ENCODE measurements around the gene CCDC73.

CCDC73 gene

DNA sequence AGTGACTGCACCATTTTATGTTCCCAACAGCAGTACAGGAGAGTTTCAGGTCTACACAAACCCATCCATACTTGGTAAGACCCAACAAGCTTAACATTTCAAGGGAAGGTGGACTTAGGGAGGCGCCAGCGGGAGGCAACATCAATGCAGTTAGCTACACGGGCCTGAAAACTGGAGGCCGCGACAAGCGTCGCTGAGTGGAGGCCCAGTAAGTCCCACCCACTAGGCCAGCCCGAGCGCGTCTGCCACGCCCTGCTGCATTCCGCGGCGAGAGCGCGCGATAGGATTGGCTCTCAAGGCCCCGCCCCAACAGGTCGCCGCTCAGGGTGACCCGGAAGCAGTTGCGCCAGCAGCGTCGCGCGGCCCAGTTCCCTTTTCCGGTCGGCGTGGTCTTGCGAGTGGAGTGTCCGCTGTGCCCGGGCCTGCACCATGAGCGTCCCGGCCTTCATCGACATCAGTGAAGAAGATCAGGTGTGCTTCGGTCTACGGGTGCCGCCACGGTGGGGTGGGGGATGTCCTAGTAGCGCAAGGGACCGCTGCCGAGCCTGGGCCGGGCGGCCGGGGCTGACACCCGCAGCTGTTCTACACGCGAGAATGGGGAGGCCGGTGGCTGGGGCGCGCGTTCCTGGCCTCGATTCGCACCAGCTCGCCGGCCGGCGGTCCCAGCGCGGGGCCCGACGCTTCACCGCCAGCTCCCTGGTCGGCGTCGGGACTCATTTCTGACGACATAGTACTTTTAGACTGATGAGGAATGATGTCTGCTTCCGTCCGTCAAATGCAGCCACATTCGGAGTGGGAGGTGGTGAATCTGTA lies 210.8 kb downstream of the CCDC73 start, which contains the start of gene EIF3M:
Gene EIF3M, plus strand, starts transcription at position 373 of the 813 bp plus-strand sequence. Its CDS starts 57 bp downstream, at position 430.
- peak; percentile 93 to 95 for DNase-seq

DNA sequence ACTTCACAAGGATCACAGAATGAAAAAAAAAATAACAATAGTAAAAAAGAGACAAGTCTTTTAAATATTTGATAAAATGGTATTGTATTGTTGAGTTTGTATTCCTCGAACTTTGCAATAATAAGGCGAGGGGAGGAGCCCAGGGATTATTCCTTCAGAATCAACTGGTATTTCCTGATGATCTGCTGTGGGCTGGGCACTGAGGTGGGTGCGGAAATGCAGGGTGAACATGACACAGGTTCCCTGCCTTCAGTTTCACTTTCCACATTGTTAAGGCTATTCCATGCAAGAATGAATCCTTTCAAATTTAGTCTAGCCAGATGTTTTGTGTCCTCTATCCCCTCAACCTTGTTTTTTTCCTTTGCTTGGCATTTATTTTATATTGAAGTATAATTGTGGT lies 212.9 kb downstream of the CCDC73 start:
- DNase-seq = no peak

DNA sequence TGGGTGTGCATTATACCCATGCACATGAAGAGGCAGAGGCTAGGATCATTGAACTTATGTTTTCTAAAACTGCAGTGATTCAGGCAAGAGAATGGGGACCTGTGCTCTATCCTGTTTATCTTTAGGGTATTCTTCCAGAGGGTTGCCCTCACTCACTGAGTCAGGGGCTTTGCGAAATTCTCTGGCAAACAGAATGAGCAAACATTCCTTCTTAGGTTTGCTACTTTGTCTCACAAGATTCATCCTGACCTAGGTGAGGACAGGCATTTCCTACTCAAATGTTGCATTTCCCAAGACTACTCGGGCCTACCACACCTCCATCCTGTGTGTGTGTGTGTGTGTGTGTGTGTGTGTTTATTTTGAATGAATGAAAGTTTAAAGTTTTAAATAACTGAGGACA lies 213.5 kb downstream of the CCDC73 start:
- DNase-seq = no peak

DNA sequence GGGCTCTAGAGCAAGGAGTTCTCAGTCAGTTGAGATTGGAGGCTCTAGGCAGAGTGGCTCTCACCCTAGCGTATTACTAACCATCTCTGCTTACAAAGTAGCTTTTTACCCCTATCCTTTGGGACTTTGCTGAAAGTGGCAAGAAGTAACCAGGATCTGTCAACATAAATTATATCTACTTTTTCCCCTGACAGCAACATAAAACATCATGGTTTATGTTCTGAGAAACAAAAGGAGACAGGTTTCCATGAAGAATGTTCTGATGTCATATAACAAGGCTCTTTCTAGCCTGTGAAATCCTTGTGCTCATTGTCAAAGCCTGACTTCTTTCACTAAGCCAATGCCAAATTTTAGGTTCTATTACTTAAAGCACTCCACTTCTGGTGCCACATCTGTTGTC lies 218.0 kb downstream of the CCDC73 start:
- no peak for DNase-seq

DNA sequence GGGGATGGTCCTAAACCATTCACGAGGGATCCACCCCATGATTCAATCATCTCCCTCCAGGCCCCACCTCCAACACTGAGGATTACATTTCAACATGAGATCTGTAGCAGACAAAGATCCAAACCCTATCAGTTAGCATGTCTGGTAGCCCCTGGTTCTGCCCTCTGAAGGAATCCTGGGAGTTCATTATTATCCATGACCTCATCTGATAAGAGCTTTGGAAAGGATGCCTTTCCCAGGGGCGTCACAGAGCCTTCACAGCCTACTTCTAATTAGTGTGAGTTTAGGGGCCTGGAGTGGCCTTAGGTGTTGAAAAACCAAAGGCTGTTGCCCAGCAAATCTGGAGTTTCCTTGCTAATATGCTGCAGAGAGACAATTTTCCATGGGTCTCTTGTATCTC lies 219.4 kb downstream of the CCDC73 start:
- no peak for DNase-seq

DNA sequence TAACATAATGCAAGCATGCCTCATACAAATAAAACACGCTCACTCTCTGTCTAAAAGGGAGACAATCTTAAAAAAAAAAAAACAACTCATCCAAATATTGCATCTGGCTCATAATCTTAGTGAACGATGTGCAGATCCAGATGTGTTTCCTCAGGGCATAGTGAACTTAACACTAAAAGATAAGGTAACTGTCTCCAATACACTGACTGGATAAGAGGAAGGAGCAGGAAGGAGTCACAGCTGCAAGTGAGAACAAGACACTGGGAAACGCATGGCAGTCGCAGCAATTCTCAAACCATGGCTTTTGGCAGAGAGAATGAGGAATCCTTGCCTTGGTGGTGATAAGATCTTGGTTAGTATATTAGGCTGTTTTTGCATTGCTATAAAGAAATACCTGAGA lies 220.0 kb downstream of the CCDC73 start:
- no peak for DNase-seq

DNA sequence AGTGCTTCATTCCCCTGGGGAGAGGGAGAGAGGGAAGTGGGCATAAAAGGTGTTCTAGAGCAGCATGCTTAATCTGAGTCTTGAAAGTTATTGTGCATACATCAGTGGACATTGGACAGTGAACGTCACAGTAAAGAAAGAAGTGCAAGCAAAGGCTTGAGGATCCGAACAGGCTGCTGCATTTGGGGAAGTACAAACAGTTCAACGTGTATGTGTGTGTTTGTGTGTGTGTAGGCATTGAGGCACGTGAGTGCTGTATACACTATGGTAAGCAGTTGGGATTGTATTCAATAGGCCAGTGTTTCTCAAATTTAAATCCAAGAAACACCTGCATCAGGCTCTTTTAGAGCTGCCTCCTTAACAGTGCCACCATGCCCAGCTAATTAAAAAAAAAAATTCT lies 221.2 kb downstream of the CCDC73 start:
- no peak for DNase-seq

DNA sequence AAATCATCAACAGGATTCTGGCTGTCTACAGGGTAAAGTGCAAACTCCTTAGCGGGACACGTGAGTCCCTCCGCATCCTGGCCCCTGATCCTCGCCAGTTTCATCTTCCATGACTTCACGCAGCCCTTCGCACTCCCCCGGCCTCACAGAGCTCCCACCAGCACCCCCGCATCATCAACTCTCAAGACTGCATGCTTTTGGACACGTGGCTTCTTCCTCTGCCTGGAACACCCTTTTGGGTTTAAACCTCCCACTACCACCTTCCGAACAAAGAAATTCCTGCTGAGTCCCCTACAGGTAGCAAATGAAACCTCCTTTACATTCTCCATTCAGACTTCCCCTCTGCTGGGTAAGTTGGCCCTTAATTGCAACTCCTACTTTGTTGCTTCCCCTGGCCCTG lies 223.4 kb downstream of the CCDC73 start:
- DNase-seq = no peak

DNA sequence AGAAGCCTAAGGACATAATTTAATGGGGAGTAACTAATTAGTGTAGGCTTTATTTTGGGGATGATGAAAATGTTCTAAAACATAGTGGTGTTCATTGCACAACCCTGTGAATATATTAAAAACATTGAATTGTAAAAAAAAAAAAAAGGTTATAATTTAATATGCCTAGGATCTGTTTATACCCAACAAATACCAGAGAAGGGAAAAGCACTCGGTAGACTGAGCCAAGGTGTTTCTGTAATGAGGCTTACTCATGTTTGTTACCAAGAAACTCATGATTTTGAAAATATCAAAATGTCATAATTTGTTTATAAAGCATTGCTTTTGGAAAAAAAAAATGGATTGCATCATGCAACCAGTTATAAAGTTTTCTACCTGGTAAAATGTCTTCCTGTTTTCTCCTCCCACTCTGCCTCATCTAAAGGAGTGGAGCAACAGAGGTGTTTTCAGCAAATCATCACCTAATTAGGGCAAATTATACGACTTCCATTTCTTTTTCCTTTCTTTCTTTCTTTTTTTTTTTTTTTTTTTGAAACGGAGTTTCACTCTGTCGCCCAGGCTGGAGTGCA lies 225.1 kb downstream of the CCDC73 start:
- no peak for DNase-seq

DNA sequence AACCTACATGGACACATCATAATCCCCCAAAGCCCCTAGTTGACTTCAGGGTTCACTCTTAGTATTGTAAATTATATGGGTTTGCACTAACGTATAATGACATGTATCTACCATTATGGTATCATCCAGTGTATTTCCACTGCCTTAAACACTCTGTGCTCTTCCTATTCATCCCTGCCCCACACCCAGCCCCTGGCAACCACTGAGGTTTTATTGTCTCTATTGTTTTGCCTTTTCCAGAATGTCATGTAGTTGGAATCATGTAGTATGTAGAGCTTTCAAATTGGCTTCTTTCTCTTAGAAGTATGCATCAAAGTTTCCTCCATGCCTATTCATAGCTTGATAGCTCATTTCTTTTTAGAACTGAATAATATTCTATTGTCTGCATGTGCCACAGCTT lies 227.3 kb downstream of the CCDC73 start:
- no peak for DNase-seq

DNA sequence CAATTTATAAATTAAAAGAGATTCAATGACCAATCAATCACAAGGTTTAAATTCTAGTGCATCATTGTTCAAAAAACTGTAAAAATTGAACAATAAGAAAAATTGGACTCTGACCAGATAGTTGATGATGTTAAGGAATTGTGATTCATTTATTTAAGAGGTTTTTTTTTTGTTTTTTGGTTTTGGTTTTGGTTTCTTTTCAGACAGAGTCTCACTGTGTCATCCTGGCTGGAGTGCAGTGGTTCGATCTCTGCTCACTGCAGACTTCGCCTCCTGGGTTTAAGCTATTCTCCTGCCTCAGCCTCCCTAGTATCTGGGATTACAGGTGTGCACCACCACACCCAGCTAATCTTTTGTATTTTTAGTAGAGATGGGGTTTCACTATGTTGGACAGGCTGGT lies 227.9 kb downstream of the CCDC73 start:
- no peak for DNase-seq

DNA sequence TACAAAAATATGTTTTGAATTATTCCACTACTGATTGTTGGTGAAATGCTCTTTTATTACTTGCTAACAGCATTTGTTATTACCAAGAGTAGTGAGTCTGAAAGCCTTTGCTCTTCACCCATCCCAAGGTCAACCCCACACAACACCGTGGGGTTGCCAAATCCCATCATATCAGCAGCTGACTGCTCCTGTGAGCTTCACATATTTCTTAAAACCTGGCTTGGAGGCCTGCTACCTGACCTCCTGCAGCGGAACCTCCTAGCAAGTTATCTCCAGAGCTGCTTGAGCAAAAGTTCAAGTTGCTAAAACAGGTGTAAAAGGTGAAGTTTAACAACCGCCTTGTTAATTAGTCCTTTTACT lies 230.9 kb downstream of the CCDC73 start:
- no peak for DNase-seq

DNA sequence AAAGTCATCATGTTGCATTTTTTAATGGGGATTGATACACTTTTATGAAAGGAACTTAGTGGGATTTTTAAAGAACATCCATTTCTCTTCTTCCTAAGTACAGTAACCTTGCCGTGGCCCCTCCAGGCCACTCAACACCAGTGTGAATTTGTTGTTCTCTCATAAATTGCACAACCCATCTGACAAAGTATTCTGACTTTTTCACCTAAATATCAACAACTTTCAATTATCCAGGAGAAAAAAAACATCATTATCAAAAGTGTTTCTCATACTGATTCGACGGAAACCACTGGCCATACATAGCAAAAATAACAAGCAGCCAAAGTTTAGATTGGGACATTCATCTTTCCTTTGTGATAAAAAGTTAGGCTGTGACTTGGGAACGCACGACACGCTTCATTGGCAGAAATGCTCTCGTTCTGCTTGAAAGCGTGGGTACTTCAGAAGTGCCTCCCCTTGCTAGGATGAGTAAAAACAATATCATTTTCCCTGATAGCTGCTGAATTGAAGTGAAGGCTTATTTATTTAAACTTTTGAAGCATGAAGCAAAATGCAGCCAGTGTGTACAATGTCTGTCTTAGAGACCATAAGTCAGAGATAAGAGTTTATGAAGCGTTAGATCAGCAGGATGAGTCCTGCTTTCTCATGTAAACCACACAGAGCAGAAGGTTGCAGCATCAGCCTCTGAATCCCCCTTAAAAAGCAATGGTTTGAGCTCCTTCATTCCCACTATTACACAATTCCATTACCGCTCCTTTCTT lies 231.4 kb downstream of the CCDC73 start:
- no peak for DNase-seq

DNA sequence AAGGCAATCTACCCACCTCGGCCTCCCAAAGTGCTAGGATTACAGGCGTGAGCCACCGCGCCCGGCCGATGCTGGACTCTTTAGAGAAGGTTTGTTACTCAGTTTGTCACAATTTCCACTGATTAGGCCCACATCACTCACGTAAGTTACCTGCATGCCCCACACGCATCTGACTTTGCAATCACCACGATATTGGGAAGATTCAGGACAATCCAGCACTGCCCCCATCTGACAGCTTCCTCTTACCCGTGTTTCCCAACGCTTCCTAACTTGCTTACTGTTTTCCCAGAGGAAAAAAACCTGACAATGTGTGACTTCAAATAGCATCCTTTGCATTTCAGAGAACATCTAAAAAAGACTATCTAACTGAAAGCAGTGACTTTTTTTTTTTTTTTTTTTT lies 232.6 kb downstream of the CCDC73 start:
- no peak for DNase-seq

DNA sequence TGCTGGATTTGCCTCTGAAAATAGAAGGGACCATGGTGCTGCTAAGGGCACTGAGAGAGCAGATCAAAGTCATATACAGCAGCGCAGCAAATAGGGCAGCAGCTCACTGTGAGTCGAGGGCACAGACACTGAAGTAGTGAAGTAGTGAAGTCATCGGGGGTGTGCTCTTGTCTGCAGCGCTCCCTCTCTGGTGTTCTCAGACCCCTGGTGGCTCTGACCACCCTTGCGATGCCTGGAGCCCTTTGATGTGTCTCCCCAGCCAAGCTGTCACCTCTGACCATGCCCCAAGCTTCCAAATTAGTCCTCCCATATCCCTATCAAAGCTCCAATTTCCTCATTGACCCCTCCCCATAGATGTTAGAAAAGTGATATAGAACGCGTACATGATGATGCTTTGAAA lies 238.6 kb downstream of the CCDC73 start:
- no peak for DNase-seq

DNA sequence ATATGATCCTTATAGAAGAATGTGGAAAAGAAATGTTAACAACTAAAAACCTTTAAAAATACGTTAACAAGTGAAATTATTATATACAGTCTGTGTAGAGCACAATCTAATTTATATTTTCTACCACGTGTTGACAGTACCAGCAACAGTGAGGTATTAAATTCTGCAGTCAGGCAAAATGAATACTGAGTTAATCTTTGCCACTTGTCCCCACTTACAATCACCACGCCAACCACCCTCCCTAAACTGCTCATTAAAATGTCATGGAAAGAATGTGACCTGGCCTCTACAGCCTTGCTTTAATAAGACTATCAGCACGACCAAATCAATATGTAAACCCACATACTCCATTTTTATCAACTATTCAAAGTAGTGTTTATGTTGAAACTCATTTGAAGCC lies 239.4 kb downstream of the CCDC73 start:
- no peak for DNase-seq

Data from activated CD4-positive, alpha-beta T cell treated with anti-CD3 and anti-CD28 coated beads, Interleukin-2, amount 50 U/mL, for 4 hours (primary cell).